Nephron progenitor cell (in vitro differentiated cells): Measurements from ENCODE around the gene YES1.

Experiments used
- DNase-seq: peaks from one replicate; pipeline ENCODE4 v3.0.0; 2021
- H3K27ac Mint-ChIP-seq: 2 replicates; pipeline ENCODE4 v1.8.0; 2021; ENCODE audit warnings: mild to moderate bottlenecking, moderate library complexity, mixed read lengths
- H3K27me3 Mint-ChIP-seq: 2 replicates; pipeline ENCODE4 v1.8.0; 2021; ENCODE audit warnings: mild to moderate bottlenecking, low read depth, mixed read lengths; ENCODE audit not compliant: poor library complexity
- H3K36me3 Mint-ChIP-seq: 2 replicates; pipeline ENCODE4 v1.8.0; 2021; ENCODE audit warnings: low read depth, mixed read lengths
- H3K4me1 Mint-ChIP-seq: 2 replicates; pipeline ENCODE4 v1.8.0; 2021; ENCODE audit warnings: mixed read lengths
- H3K4me3 Mint-ChIP-seq: 2 replicates; pipeline ENCODE4 v1.8.0; 2021; ENCODE audit warnings: mild to moderate bottlenecking, moderate library complexity, mixed read lengths
- H3K9me3 Mint-ChIP-seq: 2 replicates; pipeline ENCODE4 v1.8.0; 2021; ENCODE audit warnings: mild to moderate bottlenecking, moderate library complexity, mixed read lengths
- TF ChIP-seq, protein P1 (sequence below): fragments of 200-600 bp; sonication (generic); IDR thresholded peaks from 2 replicates; pipeline ENCODE4 v1.5.0; 2021; ENCODE audit warnings: antibody characterized with exemption

The YES1 gene

DNA sequence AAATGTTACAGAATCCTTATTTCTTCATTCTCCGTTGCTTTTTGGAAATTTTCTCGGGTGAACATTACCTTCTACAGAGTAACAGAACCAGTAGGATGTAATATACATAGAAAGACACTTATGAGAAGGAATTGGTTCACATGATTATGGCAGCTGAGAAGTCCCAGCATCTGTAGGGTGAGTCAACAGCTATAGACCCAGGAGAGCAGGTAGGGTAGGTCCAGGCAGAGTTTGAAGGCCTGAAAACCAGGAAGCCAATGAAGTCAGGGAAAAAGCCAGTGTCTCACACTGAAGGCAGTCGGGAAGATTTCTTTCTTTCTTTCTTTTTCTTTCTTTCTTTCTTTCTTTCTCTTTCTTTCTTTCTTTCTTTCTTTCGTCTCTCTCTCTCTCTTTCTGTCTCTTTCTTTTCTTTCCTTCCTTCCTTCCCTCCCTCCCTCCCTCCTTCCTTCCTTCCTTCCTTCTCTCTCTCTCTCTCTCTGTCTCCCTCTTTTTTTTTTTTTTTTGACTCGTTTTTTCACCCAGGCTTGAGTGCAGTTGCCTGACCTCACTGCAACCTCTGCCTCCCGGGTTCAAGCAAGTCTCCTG is 15.1 kb upstream of the YES1 start:
- H3K4me1 Mint-ChIP-seq: peaks cover 17% of the 10 kb centered on the region
- DNase-seq: no peak
- H3K9me3 Mint-ChIP-seq: no peaks in the 10 kb centered on the region
- peaks cover 8% of the 10 kb centered on the region for H3K27me3 Mint-ChIP-seq
- H3K27ac Mint-ChIP-seq: no peak overlapping the region
- no peak overlapping the region for H3K4me3 Mint-ChIP-seq
- TF ChIP-seq, protein P1, sequence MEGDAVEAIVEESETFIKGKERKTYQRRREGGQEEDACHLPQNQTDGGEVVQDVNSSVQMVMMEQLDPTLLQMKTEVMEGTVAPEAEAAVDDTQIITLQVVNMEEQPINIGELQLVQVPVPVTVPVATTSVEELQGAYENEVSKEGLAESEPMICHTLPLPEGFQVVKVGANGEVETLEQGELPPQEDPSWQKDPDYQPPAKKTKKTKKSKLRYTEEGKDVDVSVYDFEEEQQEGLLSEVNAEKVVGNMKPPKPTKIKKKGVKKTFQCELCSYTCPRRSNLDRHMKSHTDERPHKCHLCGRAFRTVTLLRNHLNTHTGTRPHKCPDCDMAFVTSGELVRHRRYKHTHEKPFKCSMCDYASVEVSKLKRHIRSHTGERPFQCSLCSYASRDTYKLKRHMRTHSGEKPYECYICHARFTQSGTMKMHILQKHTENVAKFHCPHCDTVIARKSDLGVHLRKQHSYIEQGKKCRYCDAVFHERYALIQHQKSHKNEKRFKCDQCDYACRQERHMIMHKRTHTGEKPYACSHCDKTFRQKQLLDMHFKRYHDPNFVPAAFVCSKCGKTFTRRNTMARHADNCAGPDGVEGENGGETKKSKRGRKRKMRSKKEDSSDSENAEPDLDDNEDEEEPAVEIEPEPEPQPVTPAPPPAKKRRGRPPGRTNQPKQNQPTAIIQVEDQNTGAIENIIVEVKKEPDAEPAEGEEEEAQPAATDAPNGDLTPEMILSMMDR: no peak
- no peaks in the 10 kb centered on the region for H3K36me3 Mint-ChIP-seq

DNA sequence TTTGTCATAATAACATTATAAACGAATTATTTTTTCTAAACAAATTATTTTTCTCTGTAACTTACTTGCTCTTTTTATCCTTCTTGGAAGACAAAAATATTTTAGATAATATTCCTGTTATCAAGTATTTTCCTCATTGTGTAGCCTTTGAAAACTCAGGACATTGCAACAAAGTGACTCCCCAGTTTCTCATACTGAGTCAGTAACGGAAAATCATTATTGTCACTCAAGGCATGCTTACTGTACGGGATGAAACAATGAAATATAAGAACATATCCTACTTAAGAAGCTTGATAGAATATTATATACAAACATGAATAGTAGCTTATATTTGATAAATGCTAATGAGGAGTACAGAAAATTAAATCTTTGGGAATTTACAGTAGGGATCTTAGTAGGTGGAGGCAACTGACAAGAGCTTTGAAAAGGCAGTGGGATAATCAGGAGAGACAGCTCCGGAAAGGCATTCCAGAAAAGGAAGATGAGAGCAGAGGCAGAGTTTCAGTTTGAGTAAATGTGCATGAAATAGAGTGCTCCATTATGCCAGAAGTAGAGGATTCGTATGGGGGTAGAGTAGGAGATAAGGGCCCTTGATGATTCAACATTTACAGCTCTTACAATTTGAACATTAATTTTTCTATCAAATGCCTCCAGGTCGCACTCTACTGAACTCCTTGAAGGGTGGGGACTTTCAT is 14.0 kb upstream of the YES1 start:
- Mint-ChIP-seq H3K27me3 (peaks cover 8% of the 10 kb centered on the region), H3K4me3 (no peak overlapping the region), H3K4me1 (peaks cover 10% of the 10 kb centered on the region), H3K27ac (no peak overlapping the region), H3K9me3 (no peaks in the 10 kb centered on the region), H3K36me3 (no peaks in the 10 kb centered on the region)
- no peak for DNase-seq
- TF ChIP-seq, protein P1: no peak

DNA sequence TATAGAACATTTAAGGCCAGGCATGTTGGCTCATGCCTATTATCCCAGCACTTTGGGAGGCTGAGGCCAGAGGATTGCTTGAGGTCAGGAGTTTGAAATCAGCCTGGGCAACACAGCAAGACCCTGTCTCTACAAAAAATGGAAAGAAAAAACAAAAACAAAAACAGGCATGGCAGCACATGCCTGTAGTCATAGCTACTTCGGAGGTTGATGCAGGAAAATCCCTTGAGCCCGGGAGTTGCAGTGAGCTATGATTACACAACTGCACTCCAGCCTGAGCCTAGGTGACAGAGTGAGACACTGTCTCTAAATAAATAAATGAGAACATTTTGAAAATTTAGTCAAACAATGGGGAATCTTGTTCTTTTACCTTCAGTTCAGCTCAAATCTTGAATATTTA is 12.1 kb upstream of the YES1 start:
- no peak overlapping the region for H3K27ac Mint-ChIP-seq
- H3K36me3 Mint-ChIP-seq: no peaks in the 10 kb centered on the region
- TF ChIP-seq, protein P1: no peak
- no peaks in the 10 kb centered on the region for H3K9me3 Mint-ChIP-seq
- no peaks in the 10 kb centered on the region for H3K4me1 Mint-ChIP-seq
- DNase-seq: no peak
- peaks cover 5% of the 10 kb centered on the region for H3K27me3 Mint-ChIP-seq
- no peak overlapping the region for H3K4me3 Mint-ChIP-seq

DNA sequence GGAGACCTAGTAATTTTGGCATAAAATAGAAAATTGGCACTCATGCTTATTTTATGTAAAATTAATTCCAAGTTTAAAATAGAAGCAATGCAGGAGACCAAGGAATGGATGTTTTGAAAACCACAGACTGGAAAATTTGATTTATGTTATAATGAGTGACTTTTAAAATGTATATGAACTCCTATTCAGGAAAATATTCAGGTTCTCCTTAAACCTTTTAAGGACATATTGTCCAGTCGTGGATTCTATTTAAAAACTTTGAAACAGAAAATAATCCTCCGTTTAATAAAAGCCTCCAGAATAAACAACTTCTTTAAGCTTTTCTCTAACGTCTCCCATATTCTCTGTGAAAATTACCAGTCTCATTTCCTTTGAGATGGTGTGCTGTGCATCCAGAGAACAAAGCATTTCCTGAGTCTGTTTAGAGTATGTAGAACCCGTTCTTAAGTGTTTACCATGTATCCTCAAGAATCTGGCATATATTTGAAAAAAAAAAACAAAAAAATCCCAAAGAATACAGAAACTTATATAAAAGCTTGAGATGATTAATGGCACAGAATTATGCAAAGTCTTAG is 8.6 kb upstream of the YES1 start:
- TF ChIP-seq, protein P1: no peak
- Mint-ChIP-seq H3K4me1 (no peaks in the 10 kb centered on the region), H3K9me3 (no peaks in the 10 kb centered on the region), H3K4me3 (no peak overlapping the region), H3K27me3 (peaks cover 11% of the 10 kb centered on the region), H3K36me3 (no peaks in the 10 kb centered on the region), H3K27ac (no peak overlapping the region)
- no peak for DNase-seq

DNA sequence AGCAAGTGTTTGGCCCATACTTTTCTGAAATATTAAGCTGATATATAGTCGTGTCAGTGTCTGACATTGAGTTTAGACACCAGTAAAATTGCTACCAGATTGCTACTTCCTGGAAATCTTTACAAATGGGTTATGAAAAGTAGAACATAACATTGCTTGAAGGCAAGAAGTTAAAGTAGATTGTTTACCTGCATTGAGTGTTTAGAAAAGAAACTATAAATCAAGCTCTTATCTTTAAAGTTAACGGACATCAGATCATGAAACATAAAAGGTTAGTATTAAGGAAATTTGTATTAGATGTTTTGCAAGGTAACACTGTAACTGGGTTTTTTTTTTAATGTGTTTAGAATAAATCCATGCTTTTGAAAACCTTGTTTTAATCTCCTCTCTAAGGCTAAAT is 4.8 kb upstream of the YES1 start:
- Mint-ChIP-seq H3K4me3 (no peak overlapping the region), H3K9me3 (no peaks in the 10 kb centered on the region), H3K27ac (no peak overlapping the region), H3K27me3 (peaks cover 11% of the 10 kb centered on the region), H3K36me3 (no peaks in the 10 kb centered on the region), H3K4me1 (peaks cover 13% of the 10 kb centered on the region)
- TF ChIP-seq, protein P1: no peak
- DNase-seq: no peak
